ENCODE measurements around the gene NPAS3.

GRCh38 chr14:33039311-33039710 lies 100.6 kb downstream of the NPAS3 start:
- TF ChIP-seq ESRRA (IDR thresholded peaks at IDR 0.05; ENCODE audit: borderline replicate concordance, low read length) = no peak
- no peak for TF ChIP-seq MAFK (IDR thresholded peaks at IDR 0.05; ENCODE audit: partially characterized antibody)
- no peak for TF ChIP-seq FOXS1 (CRISPR knock-in tag; IDR thresholded peaks at IDR 0.05)
- TF ChIP-seq CTCF (IDR thresholded peaks at IDR 0.05) = no peak
- no peak for TF ChIP-seq POLR2A (IDR thresholded peaks at IDR 0.05; ENCODE audit: low read length)
- no peak for TF ChIP-seq SREBF2 (IDR thresholded peaks at IDR 0.05)

All from A549 (cell line).